PC-9 (cell line): ENCODE measurements around the gene UVSSA. TPM values are rescaled to one million over a fixed set of nuclear protein-coding genes. Genes with fewer than 3 reads are reported as not detected.

ENCODE experiments used
- BruUV-seq: library from RNA; stranded (reverse); fragments of 400-500 nt; replicated peaks from 2 replicates; lab custom pipeline; 2021; lab: Mats Ljungman, UMichigan
- CTCF ChIA-PET: fragments of 300-600 bp; sonication (Branson Sonifier 250); formaldehyde crosslinking; loops from one replicate; lab custom pipeline; 2022; ENCODE audit warnings: antibody characterized with exemption; lab: Charles Lee
- POLR2A ChIA-PET: fragments of 300-600 bp; sonication (Branson Sonifier 250); formaldehyde crosslinking; loops from one replicate; lab custom pipeline; 2022; ENCODE audit warnings: antibody characterized with exemption; ENCODE audit not compliant: unreplicated experiment; lab: Charles Lee
- DNase-seq, 2 experiments: peaks; one replicate each; pipeline versions ENCODE4 v3.0.0 to v3.0.0-alpha.2; 2015 to 2022; ENCODE audit warnings: mixed read lengths in 1 of 2
- H2AFZ ChIP-seq: fragments of 200-600 bp; sonication (generic); 2 replicates; pipeline ENCODE4 v1.8.1; 2017; ENCODE audit warnings: antibody characterized with exemption
- H3F3A ChIP-seq: fragments of 200-600 bp; sonication (generic); 2 replicates; pipeline ENCODE4 v1.8.1; 2017; ENCODE audit warnings: antibody characterized with exemption, mild to moderate bottlenecking, low read depth; ENCODE audit not compliant: insufficient read depth
- H3K27ac ChIP-seq: fragments of 200-600 bp; sonication (generic); 2 replicates; pipeline ENCODE4 v1.6.1; 2016; ENCODE audit warnings: mixed run types
- H3K27me3 ChIP-seq: fragments of 200-600 bp; sonication (generic); 2 replicates; pipeline ENCODE4 v1.6.1; 2016; ENCODE audit warnings: low read depth, mixed run types; ENCODE audit not compliant: insufficient read depth
- H3K36me3 ChIP-seq: fragments of 200-600 bp; sonication (generic); 2 replicates; pipeline ENCODE4 v1.6.1; 2016; ENCODE audit warnings: low read depth, mixed run types
- H3K4me1 ChIP-seq: fragments of 200-600 bp; sonication (generic); replicated peaks from 2 replicates; pipeline ENCODE4 v1.6.1; 2016; ENCODE audit warnings: mixed run types; ENCODE audit not compliant: insufficient read depth
- H3K4me2 ChIP-seq: fragments of 200-600 bp; sonication (generic); 2 replicates; pipeline ENCODE4 v1.6.1; 2017; ENCODE audit warnings: mixed run types
- H3K4me3 ChIP-seq: fragments of 200-600 bp; sonication (generic); 2 replicates; pipeline ENCODE4 v1.6.1; 2016; ENCODE audit warnings: mixed run types
- H3K79me2 ChIP-seq: fragments of 200-600 bp; sonication (generic); 2 replicates; pipeline ENCODE4 v1.6.1; 2017; ENCODE audit warnings: low read depth, mixed run types
- H3K9me2 ChIP-seq: fragments of 200-600 bp; sonication (generic); 2 replicates; pipeline ENCODE4 v1.8.1; 2017; ENCODE audit warnings: mild to moderate bottlenecking; ENCODE audit not compliant: insufficient read depth
- H3K9me3 ChIP-seq: fragments of 200-600 bp; sonication (generic); 2 replicates; pipeline ENCODE4 v1.8.1; 2016; ENCODE audit warnings: low read depth; ENCODE audit not compliant: insufficient read depth
- H4K20me1 ChIP-seq: fragments of 200-600 bp; sonication (generic); 2 replicates; pipeline ENCODE4 v1.8.1; 2017; ENCODE audit not compliant: insufficient read depth
- CTCF ChIP-seq: fragments of 200-600 bp; sonication (generic); conservative IDR thresholded peaks from 2 replicates; pipeline ENCODE4 v1.6.1; 2017; ENCODE audit warnings: mixed run types, antibody characterized with exemption, mild to moderate bottlenecking, moderate library complexity
- EZH2 ChIP-seq: fragments of 200-600 bp; sonication (generic); IDR thresholded peaks from 2 replicates; pipeline ENCODE4 v1.8.0; 2017; ENCODE audit warnings: antibody characterized with exemption, low read depth
- intact Hi-C: fragments of 100-400 bp; cut with micrococcal nuclease; formaldehyde crosslinking; loops from one replicate; pipeline ENCODE4 v1.10.0; 2022; ENCODE audit not compliant: unreplicated experiment
- total RNA-seq: library from RNA; stranded (reverse); gene quantifications from 2 replicates; pipeline ENCODE4 v1.2.3, GENCODE V29; 2021

Gene UVSSA
- total RNA-seq, 1 experiment from 2014 or later: 24.3 TPM

GRCh38 chr4:1373892-1374705 lies 27.1 kb downstream of the UVSSA start:
- no peaks in the 10 kb centered on the region for H4K20me1 ChIP-seq
- no peaks in the 10 kb centered on the region for H3K4me1 ChIP-seq
- no peaks in the 10 kb centered on the region for H3K9me2 ChIP-seq
- H3F3A ChIP-seq: no peaks in the 10 kb centered on the region
- no TSS peak for BruUV-seq
- H2AFZ ChIP-seq: no peak overlapping the region
- no peak for TF ChIP-seq EZH2
- no peak for TF ChIP-seq CTCF
- intact Hi-C loops: no loop called here
- no peak for DNase-seq
- ChIA-PET CTCF (no interaction called here), POLR2A (no interaction called here)
- H3K27me3 ChIP-seq: no peaks in the 10 kb centered on the region
- no peak overlapping the region for H3K27ac ChIP-seq
- no peaks in the 10 kb centered on the region for H3K79me2 ChIP-seq
- no peak overlapping the region for H3K4me3 ChIP-seq
- no peaks in the 10 kb centered on the region for H3K36me3 ChIP-seq
- H3K9me3 ChIP-seq: no peaks in the 10 kb centered on the region
- no peak overlapping the region for H3K4me2 ChIP-seq

DNA sequence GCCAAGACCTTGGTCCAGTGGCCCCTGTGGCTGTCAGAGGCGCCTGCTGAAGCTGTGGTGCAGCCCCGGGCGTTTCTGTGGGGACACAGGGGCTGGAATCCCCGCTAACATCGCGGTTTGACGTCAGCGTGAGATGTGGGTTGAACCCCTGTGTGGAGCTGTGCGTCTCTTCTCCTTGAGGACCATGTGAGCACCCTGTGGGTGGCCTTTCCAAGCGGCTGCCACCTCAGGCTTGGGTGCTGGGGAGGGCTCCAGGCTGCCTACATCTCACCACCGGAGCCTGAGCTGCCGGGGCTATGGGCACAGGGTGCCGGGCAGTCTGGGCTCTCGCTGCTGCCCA lies 27.7 kb downstream of the UVSSA start:
- no peak for TF ChIP-seq CTCF
- TF ChIP-seq EZH2: no peak
- no peaks in the 10 kb centered on the region for H3K9me2 ChIP-seq
- no peak for DNase-seq
- H3K36me3 ChIP-seq: no peaks in the 10 kb centered on the region
- H3K4me2 ChIP-seq: no peak overlapping the region
- ChIA-PET CTCF (no interaction called here), POLR2A (no interaction called here)
- no peaks in the 10 kb centered on the region for H3K79me2 ChIP-seq
- no peaks in the 10 kb centered on the region for H3K4me1 ChIP-seq
- H3K9me3 ChIP-seq: no peaks in the 10 kb centered on the region
- no peak overlapping the region for H2AFZ ChIP-seq
- intact Hi-C loops: no loop called here
- no peak overlapping the region for H3K27ac ChIP-seq
- no TSS peak for BruUV-seq
- no peaks in the 10 kb centered on the region for H4K20me1 ChIP-seq
- no peaks in the 10 kb centered on the region for H3K27me3 ChIP-seq
- no peaks in the 10 kb centered on the region for H3F3A ChIP-seq
- no peak overlapping the region for H3K4me3 ChIP-seq

GRCh38 chr4:1375051-1375721 lies 28.2 kb downstream of the UVSSA start:
- Histone ChIP-seq H3K27me3 (no peaks in the 10 kb centered on the region), H2AFZ (no peak overlapping the region), H3K4me1 (no peaks in the 10 kb centered on the region), H4K20me1 (no peaks in the 10 kb centered on the region), H3K36me3 (no peaks in the 10 kb centered on the region), H3K27ac (no peak overlapping the region), H3F3A (no peaks in the 10 kb centered on the region), H3K9me2 (no peaks in the 10 kb centered on the region), H3K4me2 (no peak overlapping the region), H3K79me2 (no peaks in the 10 kb centered on the region), H3K4me3 (no peak overlapping the region), H3K9me3 (no peaks in the 10 kb centered on the region)
- BruUV-seq: no TSS peak
- DNase-seq: no peak
- no peak for TF ChIP-seq CTCF
- TF ChIP-seq EZH2: no peak
- POLR2A ChIA-PET: no interaction called here
- intact Hi-C loops: no loop called here
- CTCF ChIA-PET: no interaction called here
